ENCODE data around the gene STARD4.

Gene STARD4

GRCh38 chr5:111478266-111478665 lies 34.1 kb downstream of the STARD4 start:
- in situ Hi-C loops (cut with HindIII; ENCODE audit: low sequenced_read_pairs) = no loop called here

GRCh38 chr5:111472579-111472978 lies 39.8 kb downstream of the STARD4 start:
- in situ Hi-C loops (cut with HindIII; ENCODE audit: low sequenced_read_pairs) = no loop called here

GRCh38 chr5:111472096-111472495 lies 40.2 kb downstream of the STARD4 start:
- in situ Hi-C loops (cut with HindIII; ENCODE audit: low sequenced_read_pairs) = no loop called here

- in situ Hi-C loops (cut with HindIII; ENCODE audit: low sequenced_read_pairs) = no loop called here
Observed at GRCh38 chr5:111469903-111470302, 42.4 kb downstream of the STARD4 start.

GRCh38 chr5:111469293-111469896 lies 42.9 kb downstream of the STARD4 start:
- in situ Hi-C loops (cut with HindIII; ENCODE audit: low sequenced_read_pairs) = no loop called here

GRCh38 chr5:111463311-111463710 lies 49.0 kb downstream of the STARD4 start:
- in situ Hi-C loops (cut with HindIII; ENCODE audit: low sequenced_read_pairs) = no loop called here

GRCh38 chr5:111461934-111462333 lies 50.4 kb downstream of the STARD4 start:
- in situ Hi-C loops (cut with HindIII; ENCODE audit: low sequenced_read_pairs) = no loop called here

GRCh38 chr5:111461255-111461671 lies 51.1 kb downstream of the STARD4 start:
- in situ Hi-C loops (cut with HindIII; ENCODE audit: low sequenced_read_pairs) = no loop called here

- in situ Hi-C loops (cut with HindIII; ENCODE audit: low sequenced_read_pairs) = no loop called here
Observed at GRCh38 chr5:111454776-111455175, 57.6 kb downstream of the STARD4 start.

- in situ Hi-C loops (cut with HindIII; ENCODE audit: low sequenced_read_pairs) = no loop called here
Observed at GRCh38 chr5:111454198-111454622, 58.1 kb downstream of the STARD4 start.

- in situ Hi-C loops (cut with HindIII; ENCODE audit: low sequenced_read_pairs) = no loop called here
Observed at GRCh38 chr5:111453747-111454146, 58.6 kb downstream of the STARD4 start.

- in situ Hi-C loops (cut with HindIII; ENCODE audit: low sequenced_read_pairs) = no loop called here
Observed at GRCh38 chr5:111453295-111453694, 59.0 kb downstream of the STARD4 start.

- in situ Hi-C loops (cut with HindIII; ENCODE audit: low sequenced_read_pairs) = no loop called here
Observed at GRCh38 chr5:111447822-111448221, 64.5 kb downstream of the STARD4 start.

- in situ Hi-C loops (cut with HindIII; ENCODE audit: low sequenced_read_pairs) = no loop called here
Observed at GRCh38 chr5:111447099-111447498, 65.2 kb downstream of the STARD4 start.

Measured in DLD1 (cell line).